GM19043 (cell line): ENCODE results near the gene ARNT2.
"Not testable (repeated sequence)": the region's sequence is repeated elsewhere in the genome, so short reads cannot be mapped to it uniquely, and the experiment has no call there.

ENCODE experiments used
- ATAC-seq: cut with Tn5 transposase; IDR thresholded peaks from one replicate; pipeline ENCODE4 v1.9.1; 2021; ENCODE audit warnings: low read depth; ENCODE audit not compliant: unreplicated experiment

The ARNT2 gene

GRCh38 chr15:80404057-80404760, at the start of gene ARNT2:
TSS of gene ARNT2 (plus strand) at chr15:80404382. CDS start at chr15:80404516, 134 bp downstream.
- ATAC-seq: no peak

- ATAC-seq: no peak
Measured at GRCh38 chr15:80367094-80367493, 37.1 kb upstream of the ARNT2 start.

DNA sequence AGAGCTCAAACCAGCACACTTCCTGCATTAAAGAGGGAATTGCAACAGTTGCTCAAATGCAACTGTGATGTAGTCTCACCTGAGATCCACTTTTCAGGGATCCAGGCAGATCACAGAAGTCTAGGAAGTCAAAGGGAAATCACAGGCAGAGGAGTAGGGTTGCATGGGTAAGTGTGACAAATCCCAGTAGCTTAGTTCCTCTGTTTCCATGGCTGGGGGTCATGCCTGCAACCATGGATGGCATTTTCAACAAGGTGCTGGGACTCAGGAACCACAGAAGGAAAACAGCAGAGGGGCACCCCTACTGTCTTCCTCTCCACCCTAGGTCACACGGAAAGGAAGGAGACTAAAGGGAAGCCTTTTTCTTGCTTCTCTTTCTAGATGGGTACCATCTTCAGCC, 36.5 kb upstream of the ARNT2 start:
- ATAC-seq: no peak

- no peak for ATAC-seq
Measured at GRCh38 chr15:80371924-80372323, 32.3 kb upstream of the ARNT2 start.

- ATAC-seq: no peak
Measured at GRCh38 chr15:80374441-80374840, 29.7 kb upstream of the ARNT2 start.

DNA sequence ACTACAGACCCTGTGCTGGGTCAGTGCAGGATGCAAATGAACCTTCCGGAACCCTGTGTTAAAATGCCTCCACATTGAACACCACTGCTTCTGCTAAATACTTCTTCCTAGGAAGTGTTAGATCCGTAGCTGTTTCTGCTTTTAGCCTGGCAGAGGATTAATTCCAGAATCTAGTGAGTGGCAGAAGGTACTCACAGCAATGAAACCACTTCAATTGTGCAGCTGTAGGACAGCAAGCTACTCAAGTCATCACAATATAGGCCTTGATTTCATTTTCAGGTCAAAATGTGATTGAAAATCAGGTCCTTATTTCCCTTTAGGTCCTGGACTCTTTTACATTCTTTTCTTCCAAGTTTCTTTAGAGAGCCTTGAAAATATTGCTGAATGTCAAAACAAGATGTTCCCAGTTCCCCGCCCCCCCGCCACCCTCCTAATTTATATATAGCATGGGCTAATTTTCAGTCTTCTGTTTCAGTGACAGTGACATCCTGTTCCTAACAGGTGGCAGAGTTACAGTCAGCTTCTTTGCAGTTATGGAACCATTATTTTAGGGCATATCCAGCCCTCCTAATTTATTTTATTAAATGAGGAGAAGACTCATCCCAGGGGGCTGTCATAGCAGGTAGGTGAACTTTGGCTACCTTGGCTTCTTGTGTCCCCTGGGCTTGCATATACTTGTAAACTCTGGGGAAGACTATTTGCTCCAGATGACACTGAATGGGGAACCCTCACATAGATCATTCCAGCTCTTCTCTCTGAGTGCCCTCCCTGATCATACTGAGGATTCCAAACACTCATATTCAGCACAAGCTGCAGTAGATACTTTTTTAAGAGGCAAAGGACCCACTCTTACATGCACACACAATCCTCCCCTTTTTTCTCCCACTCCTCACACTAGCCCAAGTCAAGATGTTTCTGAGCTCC, 28.0 kb upstream of the ARNT2 start:
- no peak for ATAC-seq

DNA sequence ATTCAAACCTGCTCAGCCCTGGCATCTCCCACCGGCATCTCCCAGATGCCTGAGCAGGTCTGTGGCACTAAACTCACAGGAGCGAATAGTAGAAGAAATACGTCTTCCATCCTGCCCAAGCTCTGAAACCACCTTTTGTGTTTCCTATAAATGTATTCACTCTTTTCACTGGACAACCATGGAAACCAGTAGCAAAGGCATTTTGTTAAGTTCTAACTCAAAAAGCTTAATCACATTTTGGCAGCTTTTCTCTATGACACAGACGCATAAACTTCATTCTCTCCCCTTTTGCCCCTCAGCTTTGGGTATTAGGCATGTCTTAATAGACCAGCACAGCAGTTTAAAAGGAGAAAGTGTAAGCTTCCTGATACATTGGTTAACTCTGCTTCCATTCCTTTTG, 24.5 kb upstream of the ARNT2 start:
- ATAC-seq: no peak

- no peak for ATAC-seq
Measured at GRCh38 chr15:80380154-80380553, 24.0 kb upstream of the ARNT2 start.

DNA sequence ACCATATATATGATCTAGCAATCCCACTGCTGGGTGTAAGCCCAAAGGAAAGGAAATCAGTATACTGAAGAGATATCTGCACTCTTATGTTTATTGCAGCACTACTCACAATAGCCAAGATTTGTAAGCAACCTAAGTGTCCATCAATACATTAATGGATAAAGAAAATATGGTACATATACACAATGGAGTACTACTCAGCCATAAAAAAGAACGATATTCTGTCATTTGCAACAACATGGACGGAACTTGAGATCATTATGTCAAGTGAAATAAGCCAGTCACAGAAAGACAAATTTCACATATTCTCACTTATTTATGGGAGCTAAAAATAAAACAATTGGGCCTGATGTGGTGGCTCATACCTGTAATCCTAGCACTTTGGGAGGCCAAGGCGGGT, 21.9 kb upstream of the ARNT2 start:
- ATAC-seq: no peak

DNA sequence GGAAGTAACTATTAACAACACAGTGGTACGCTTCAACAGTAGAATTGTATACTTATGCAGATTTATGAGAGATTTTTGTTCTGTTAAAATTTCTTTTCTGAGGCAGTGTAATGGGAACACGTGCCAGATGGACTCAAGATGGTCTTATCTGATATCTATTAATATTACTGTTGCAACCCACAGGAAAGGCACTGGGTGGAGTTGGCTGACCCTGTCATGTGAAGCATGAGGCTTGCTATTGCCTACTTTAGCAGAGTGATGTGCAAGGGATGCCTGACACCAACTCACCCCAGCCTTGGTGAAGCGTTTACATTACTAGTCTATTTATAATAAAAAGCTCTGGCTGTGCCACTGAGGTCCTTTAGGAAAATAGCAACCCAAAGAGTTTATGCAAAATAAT, 19.8 kb upstream of the ARNT2 start:
- no peak for ATAC-seq

GRCh38 chr15:80386151-80386550, 18.0 kb upstream of the ARNT2 start:
- ATAC-seq: no peak

GRCh38 chr15:80388326-80388725, 15.9 kb upstream of the ARNT2 start:
- no peak for ATAC-seq

GRCh38 chr15:80389370-80389769, 14.8 kb upstream of the ARNT2 start:
- ATAC-seq: no peak

GRCh38 chr15:80390942-80391341, 13.2 kb upstream of the ARNT2 start:
- not testable (repeated sequence) for ATAC-seq

- ATAC-seq: no peak
Measured at GRCh38 chr15:80395616-80396015, 8.6 kb upstream of the ARNT2 start.

DNA sequence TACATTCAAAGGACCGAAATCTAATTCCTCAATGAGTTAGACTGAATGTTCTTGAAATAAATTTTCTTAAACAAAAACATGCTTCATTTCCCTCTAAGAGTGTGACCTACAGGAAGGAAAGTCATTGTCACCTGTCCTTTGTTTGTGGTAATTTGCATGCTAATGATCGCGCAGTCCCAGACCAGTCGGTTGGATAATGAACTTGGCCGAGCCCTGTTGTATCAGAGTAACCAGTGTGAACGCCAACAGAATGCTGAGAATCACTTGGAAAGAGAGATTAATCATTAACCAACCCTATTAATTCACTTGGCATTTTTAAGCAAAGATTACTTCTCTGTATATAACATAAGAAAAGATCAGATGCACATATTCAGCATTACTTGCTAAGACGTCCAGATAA, 8.1 kb upstream of the ARNT2 start:
- ATAC-seq: no peak

DNA sequence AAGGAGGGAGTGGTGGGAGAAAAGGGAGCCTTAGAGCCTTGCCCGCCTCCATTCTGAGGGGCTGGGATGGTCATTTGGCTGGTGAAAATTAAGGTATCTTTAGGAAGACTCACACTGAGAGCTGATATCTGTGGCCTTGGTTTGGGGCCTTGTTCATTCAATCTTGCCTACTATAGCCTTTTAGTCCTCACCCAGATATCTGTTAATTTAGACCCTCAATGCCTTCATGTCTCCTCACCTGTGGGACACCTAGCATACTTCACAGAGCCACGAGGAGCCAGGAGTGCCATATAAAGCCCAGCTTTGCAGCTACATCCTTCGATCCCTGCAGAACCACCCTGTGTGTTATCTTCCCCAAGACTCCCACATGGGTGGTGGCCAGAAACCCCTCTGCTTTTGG, 4.7 kb upstream of the ARNT2 start:
- no peak for ATAC-seq

- ATAC-seq: no peak
Measured at GRCh38 chr15:80401456-80401855, 2.7 kb upstream of the ARNT2 start.

DNA sequence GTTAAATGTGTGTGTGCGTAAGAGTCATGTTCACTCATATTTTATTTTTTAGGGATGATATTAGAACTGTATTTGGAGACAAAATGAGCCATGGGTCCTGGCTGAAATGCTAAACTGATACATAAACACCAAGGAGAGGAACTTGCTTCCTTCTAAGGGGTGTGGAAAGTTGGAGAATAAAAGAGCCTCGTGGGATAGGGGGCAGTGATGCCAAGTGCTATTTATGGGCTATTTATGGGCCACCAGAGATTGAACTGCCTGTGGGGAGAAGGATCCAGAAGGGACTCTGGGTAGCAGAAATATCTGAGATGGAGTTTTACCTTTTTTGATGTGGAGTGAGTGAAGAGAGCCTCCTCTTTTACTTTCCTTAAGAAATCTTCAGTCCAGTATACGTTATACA, 1.8 kb upstream of the ARNT2 start:
- no peak for ATAC-seq

DNA sequence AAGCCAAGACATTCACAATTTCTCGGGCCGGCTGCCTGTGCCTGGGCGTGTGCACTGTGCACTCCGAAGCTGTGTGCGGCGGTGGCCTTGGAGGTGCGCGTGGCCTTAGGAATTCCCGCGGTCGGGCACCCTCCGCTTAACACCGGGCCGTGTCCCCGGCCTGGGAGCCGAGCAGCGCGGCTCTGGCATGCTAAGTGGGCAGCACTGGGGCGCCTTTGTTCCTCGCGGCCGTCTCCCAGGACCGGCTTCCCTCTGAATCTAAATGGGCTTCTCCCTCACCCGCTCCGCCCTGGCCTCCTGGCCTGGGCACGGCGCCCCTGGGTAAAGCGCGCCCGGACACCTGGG, 498 bp upstream of the ARNT2 start:
- ATAC-seq: no peak

GRCh38 chr15:80404761-80405553, 775 bp downstream of the ARNT2 start:
- ATAC-seq: no peak
